GM21619 (cell line): ENCODE measurements around the gene NUCB1.
"Not testable (repeated sequence)": the region's sequence is repeated elsewhere in the genome, so short reads cannot be mapped to it uniquely, and the experiment has no call there.

Experiments used
- ATAC-seq: cut with Tn5 transposase; IDR thresholded peaks from one replicate; pipeline ENCODE4 v1.9.1; 2021; ENCODE audit not compliant: unreplicated experiment

NUCB1 gene

DNA sequence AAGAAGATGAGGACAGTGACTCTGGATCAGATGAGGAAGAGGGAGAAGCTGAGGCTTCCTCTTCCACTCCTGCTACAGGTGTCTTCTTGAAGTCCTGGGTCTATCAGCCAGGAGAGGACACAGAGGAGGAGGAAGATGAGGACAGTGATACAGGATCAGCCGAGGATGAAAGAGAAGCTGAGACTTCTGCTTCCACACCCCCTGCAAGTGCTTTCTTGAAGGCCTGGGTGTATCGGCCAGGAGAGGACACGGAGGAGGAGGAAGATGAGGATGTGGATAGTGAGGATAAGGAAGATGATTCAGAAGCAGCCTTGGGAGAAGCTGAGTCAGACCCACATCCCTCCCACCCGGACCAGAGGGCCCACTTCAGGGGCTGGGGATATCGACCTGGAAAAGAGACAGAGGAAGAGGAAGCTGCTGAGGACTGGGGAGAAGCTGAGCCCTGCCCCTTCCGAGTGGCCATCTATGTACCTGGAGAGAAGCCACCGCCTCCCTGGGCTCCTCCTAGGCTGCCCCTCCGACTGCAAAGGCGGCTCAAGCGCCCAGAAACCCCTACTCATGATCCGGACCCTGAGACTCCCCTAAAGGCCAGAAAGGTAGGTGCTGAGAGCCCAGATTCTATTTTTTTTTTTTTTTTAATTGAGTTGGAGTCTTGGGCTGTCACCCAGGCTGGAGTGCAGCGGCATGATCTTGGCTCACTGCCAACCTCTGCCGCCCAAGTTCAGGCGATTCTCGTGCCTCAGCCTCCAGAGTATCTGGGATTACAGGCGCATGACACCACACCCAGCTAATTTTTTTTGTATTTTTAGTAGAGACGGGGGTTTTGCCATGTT is 25.6 kb upstream of the NUCB1 start:
- ATAC-seq, result no peak

DNA sequence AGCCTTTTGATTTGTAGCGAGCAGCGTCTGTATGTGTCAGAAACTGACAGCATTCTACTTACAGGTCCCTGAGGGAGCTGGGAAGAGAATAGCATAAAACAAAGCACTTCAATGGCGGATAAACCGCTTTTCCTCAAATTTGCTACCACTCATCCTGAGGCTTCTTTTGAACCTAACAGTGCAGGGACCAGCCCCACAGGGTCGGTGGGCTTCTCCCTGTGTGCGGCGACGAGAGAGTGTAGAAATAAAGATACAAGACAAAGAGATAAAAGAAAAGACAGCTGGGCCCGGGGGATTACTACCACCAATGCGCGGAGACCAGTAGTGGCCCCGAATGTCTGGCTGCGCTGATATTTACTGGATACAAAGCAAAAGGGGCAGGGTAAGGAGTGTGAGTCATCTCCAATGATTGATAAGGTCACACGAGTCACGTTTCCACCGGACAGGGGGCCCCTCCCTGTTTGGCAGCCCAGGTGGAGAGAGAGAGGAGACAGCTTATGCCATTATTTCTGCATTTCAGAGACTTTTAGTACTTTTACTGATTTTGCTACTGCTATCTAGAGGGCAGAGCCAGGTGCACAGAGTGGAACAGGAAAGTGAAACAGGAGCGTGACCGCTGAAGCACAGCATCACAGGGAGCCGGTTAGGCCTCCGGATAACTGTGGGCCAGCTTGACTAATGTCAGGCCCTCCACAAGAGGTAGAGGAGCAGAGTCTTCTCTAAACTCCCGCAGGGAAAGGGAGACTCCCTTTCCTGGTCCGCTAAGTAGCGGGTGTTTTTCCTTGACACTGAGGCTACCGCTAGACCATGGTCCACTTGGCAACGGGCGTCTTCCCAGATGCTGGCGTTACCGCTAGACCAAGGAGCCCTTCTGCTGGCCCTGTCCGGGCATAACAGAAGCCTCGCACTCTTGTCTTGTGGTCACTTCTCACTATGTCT is 23.8 kb upstream of the NUCB1 start:
- not testable (repeated sequence) for ATAC-seq

DNA sequence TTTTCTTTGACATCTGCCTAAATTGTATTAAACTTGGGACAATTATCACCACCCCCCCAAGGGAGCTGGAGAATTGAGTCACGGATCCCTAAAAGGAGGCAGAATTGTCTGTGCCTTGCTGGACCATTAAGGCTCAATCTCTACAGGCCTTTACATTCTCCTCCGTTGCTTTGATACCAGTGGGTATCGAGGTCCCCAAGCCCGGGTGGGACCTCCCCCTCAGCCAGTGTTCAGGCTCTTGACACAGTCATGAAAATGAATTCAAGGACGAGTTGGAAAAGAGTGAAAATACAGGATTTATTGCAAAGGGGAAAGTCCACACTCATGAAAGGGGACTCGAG is 22.3 kb upstream of the NUCB1 start:
- ATAC-seq, result no peak

- ATAC-seq, result no peak
These were observed 21.7 kb upstream of the NUCB1 start for GRCh38 chr19:48878196-48879024.

GRCh38 chr19:48879025-48879637 is 21.0 kb upstream of the NUCB1 start:
- ATAC-seq, result no peak

DNA sequence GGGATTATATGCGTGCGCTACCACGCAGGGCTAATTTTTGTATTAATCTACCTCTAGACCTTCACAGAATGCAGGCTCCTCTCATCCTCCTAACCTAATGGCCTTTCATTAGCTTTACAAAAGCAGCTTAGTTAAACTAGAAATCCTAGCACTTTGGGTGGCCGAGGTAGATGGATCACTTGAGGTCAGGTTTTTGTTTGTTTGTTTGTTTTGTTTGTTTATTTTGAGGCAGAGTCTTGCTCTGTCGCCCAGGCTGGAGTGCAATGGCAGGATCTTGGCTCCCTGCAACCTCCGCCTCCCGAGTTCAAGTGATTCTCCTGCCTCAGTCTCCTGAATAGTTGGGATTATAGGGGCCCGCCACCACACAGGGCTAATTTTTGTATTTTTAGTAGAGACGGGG is 20.4 kb upstream of the NUCB1 start:
- not testable (repeated sequence) for ATAC-seq

DNA sequence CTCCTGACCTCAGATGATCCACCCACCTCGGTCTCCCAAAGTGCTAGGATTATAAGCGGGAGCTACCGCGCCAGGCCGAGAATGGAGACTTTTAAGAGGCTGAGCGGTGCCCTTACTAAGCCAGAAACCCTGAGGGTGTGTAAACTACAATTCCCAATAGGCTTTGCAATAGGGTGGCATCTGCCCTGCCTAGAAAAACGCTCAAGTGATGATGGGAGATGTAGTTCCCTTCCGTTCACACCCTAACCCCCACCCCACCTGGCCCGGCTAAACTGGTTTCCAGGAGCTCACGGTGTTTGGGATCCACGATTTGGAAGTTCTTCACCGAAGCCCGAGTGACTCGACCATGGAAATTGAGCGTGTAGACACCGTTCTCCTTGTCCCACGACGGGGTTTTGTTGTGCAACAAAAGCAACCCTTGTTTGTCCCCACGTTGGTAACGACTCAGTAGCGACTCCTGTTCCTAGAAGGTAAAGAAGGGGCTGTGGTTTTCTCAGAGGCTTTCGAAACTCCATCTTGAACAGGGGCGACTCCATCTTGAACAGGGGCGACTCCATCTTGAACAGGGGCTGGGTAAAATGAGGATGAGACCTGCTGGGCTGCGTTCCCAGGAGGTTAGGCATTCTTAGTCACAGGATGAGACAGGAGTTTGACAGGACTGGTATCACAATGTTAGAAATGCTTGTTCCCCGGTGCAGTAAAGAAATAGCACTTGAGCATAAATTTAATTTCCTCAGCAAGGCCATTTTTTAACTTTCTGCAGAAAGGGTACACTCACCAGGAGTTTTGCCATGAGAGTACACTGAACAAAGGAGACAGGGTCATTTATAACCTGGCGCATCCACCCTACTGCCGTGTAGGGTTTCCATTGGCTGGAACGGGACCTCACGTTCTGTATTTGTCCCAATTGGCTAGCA is 18.1 kb upstream of the NUCB1 start:
- no peak for ATAC-seq

DNA sequence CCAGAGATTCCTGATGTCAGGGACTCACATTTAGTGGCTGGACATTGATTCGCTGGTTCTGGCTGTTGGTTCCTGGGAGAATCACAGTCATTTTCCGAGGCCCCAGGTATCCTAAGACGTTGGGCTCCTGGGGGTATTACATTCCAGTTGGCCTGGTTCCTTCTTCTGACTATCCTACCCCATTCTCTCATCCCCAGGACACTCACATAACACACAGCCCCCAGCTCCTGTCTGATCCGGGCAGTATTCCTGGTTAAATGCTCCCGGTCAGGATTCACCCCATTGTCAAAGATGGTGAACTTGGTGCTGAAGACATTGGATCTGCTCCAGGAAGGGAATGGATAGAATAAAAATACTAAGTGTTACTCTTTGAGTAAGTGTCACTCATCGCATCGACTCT is 16.4 kb upstream of the NUCB1 start:
- ATAC-seq, result no peak

DNA sequence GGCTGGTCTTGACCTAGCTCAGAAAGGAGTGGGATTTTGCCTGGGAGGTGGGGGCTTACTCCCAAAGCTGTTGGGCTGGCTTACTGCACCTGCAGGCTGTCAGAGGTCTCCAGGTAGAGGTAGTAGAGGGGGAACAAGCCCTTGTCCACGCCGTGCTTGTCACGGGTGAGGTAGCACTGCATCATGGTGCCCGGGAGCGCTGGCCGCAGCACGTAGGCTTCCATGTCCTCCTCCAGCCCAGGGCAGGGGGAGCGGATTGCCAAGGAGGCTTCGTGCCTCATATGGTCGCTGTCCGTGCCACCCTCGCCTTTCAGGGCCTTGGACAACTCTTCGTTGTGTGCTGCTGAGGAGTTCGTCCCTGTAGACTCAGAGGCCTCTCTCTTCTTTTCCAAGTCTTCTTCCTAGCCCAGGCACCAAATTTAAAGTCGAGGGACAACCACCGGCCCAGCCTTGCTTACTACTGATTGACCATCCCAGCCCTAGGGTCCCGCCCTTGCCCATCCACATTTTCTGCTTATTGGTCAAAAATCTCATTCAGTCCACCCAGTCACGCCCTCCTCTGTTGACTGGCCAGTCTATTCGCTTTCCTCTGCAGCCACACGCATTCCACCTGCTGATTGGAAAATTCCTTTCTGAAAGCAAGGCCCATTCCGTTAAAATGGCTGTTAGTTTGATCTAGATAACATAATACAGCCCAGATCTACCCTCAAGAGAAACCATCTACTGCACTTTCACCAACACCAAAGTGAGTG is 12.1 kb upstream of the NUCB1 start:
- ATAC-seq, result no peak

DNA sequence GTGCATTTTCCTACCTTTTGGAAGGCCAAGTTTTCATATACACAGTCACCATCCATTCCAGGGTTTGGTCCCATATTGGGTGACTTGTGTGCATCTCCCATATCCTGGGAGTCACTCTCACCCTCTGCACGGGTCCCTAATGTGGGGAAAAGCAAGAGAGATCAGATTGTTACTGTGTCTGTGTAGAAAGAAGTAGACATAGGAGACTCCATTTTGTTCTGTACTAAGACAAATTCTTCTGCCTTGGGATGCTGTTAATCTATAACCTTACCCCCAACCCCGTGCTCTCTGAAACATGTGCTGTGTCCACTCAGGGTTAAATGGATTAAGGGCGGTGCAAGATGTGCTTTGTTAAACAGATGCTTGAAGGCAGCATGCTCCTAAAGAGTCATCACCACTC is 10.6 kb upstream of the NUCB1 start:
- not testable (repeated sequence) for ATAC-seq

DNA sequence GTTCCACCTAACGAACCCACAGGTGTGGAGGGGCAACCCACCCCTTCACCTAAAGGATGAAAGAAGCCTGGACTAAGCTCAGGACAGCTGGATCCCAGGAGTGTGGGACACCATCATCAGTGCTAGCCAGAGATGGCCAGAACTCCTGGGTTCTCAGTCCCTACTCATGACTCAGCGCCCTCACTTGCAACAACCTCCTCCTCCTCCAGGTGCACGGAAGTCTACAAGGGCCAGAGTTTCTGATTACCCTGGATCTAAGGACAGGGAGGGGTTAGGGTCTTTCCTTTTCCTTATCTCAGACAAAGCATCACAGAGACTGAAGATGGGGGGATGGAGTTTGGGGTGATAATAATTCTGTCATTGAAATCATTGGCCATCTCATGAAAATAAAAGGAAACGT is 9.6 kb upstream of the NUCB1 start:
- no peak for ATAC-seq

GRCh38 chr19:48895226-48895625 is 4.9 kb upstream of the NUCB1 start:
- ATAC-seq, result no peak

DNA sequence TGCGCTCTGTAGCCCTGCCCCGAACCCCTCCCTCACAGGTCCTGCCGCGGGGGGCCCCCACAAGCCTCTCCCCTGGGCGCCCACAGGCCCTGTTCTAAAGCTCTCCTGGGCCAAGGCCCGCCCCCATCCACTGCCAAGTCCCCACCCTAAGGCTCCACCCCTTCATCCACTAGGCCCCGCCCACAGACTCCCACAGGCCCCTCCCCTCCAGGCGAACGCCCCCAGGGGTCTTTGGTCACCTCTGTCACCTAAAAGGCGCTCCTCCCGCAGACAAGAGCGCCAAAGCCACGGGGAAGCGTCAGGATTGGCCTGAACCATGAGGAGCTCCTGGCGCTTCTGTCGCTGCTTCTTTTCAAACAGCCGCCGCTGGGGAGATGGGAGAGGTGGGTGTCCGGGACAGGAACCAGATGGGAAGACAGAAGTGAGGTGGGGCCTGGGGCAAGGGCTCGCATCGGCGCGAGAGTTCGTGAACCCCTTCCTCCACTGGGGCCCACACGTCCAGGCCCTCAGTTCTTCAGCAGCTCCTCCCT is 3.9 kb upstream of the NUCB1 start:
- ATAC-seq, result no peak

GRCh38 chr19:48897181-48897580 is 2.9 kb upstream of the NUCB1 start:
- no peak for ATAC-seq

DNA sequence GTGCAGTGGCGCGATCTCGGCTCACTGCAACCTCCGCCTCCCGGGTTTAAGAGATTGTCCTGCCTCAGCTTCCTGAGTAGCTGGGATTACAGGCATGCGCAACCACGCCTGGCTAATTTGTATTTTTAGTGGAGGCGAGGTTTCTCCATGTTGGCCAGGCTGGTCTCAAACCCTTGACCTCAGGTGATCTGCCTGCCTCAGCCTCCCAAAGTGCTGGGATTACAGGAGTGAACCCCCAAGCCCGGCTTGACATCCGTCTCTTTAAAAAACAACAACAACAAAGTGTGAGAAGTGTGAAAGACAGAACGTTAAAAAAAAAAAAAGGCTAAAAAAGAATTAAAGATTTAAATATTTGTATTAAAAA is 744 bp upstream of the NUCB1 start:
- ATAC-seq, result not testable (repeated sequence)

GRCh38 chr19:48900477-48901406 is 630 bp downstream of the NUCB1 start:
- ATAC-seq, result peak; percentile 2

GRCh38 chr19:48902291-48902690 is 2.2 kb downstream of the NUCB1 start:
- not testable (repeated sequence) for ATAC-seq

GRCh38 chr19:48903788-48904187 is 3.7 kb downstream of the NUCB1 start:
- ATAC-seq, result not testable (repeated sequence)
